H1 (cell line): ENCODE results near the gene PCDHGA1. TPM values are rescaled to one million over a fixed set of nuclear protein-coding genes. Genes with fewer than 3 reads are reported as not detected.
A peak's percentile ranks its signal among the peaks of the same experiment; 100 is the strongest.

ENCODE experiments used
- CTCF ChIA-PET: fragments of 300-600 bp; sonication (Branson Sonifier 250); formaldehyde crosslinking; loops from one replicate; lab custom pipeline; 2021; ENCODE audit not compliant: partially characterized antibody; lab: Charles Lee
- POLR2A ChIA-PET: fragments of 300-600 bp; sonication (Branson Sonifier 250); formaldehyde crosslinking; loops from one replicate; lab custom pipeline; 2021; ENCODE audit warnings: inconsistent platforms; ENCODE audit not compliant: partially characterized antibody; lab: Charles Lee
- DNase-seq, 2 experiments: peaks; one replicate each; pipeline versions ENCODE4 v3.0.0 to v3.0.0-alpha.2; 2010 to 2022; ENCODE audit warnings: low spot score in 2 of 2, low read depth in 1 of 2, mixed read lengths in 1 of 2
- FAIRE-seq: peaks from 2 replicates; lab custom pipeline; 2011; peaks lifted over from hg19 to GRCh38; lab: Jason Lieb, UNC
- H2AFZ ChIP-seq: 2 replicates; pipeline ENCODE4 v1.8.1; 2012; ENCODE audit warnings: low read length, inconsistent platforms
- H2AK5ac ChIP-seq: 2 replicates; pipeline ENCODE4 v1.6.1; 2013; ENCODE audit warnings: low read depth, low read length
- H2BK120ac ChIP-seq: replicated peaks from 2 replicates; pipeline ENCODE3; 2013; ENCODE audit warnings: low read depth, low read length, inconsistent platforms
- H2BK12ac ChIP-seq: 2 replicates; pipeline ENCODE4 v1.6.1; 2013; ENCODE audit warnings: low read depth, low read length
- H2BK15ac ChIP-seq: 2 replicates; pipeline ENCODE4 v1.6.1; 2013; ENCODE audit warnings: low read length
- H2BK20ac ChIP-seq: 2 replicates; pipeline ENCODE4 v1.6.1; 2013; ENCODE audit warnings: low read length
- H2BK5ac ChIP-seq: 2 replicates; pipeline ENCODE4 v1.6.1; 2013; ENCODE audit warnings: low read depth, low read length
- H3K14ac ChIP-seq: 2 replicates; pipeline ENCODE4 v1.6.1; 2013; ENCODE audit warnings: inconsistent platforms; ENCODE audit not compliant: insufficient read length
- H3K18ac ChIP-seq: 2 replicates; pipeline ENCODE4 v1.6.1; 2013; ENCODE audit warnings: low read length; ENCODE audit errors: extremely low read depth
- H3K23ac ChIP-seq: 2 replicates; pipeline ENCODE4 v1.6.1; 2013; ENCODE audit warnings: inconsistent platforms; ENCODE audit not compliant: insufficient read length
- H3K23me2 ChIP-seq: 2 replicates; pipeline ENCODE4 v1.6.1; 2013; ENCODE audit warnings: low read depth, low read length
- H3K27ac ChIP-seq: 2 replicates; pipeline ENCODE4 v1.6.1; 2011; ENCODE audit warnings: low read depth, low read length, inconsistent platforms
- H3K27me3 ChIP-seq, 4 experiments: replicated peaks in 1 of 4; 1 replicate in 1 of 4; 2 replicates in 3 of 4; pipeline versions ENCODE4 v1.6.1 to v1.8.1; 2011 to 2013; ENCODE audit warnings: low read length in 3 of 4, mild to moderate bottlenecking in 3 of 4, inconsistent platforms in 2 of 4, mixed read lengths in 2 of 4, moderate library complexity in 1 of 4; ENCODE audit not compliant: control insufficient read depth in 3 of 4, insufficient read depth in 3 of 4; ENCODE audit errors: extremely low read depth in 1 of 4
- H3K36me3 ChIP-seq, 4 experiments: 2 replicates each; pipeline versions ENCODE4 v1.6.1 to v1.8.1; 2011 to 2013; ENCODE audit warnings: mild to moderate bottlenecking in 4 of 4, low read length in 3 of 4, moderate library complexity in 2 of 4, control low read depth in 1 of 4, inconsistent platforms in 1 of 4; ENCODE audit not compliant: insufficient read depth in 4 of 4, control insufficient read depth in 2 of 4
- H3K4ac ChIP-seq: replicated peaks from 2 replicates; pipeline ENCODE3; 2013; ENCODE audit warnings: low read length, low read depth, mixed read lengths, inconsistent platforms; ENCODE audit not compliant: insufficient read length
- H3K4me1 ChIP-seq, 4 experiments: replicated peaks in 1 of 4; 1 replicate in 1 of 4; 2 replicates in 3 of 4; pipeline versions ENCODE4 v1.6.1 to v1.8.1; 2011 to 2013; ENCODE audit warnings: low read length in 3 of 4, inconsistent platforms in 2 of 4, mixed read lengths in 1 of 4; ENCODE audit not compliant: insufficient read depth in 4 of 4, control insufficient read depth in 3 of 4
- H3K4me2 ChIP-seq, 2 experiments: 2 replicates each; pipeline versions ENCODE4 v1.6.1 to v1.8.1; 2011 to 2013; ENCODE audit warnings: low read depth in 2 of 2, low read length in 2 of 2, control low read depth in 1 of 2, inconsistent platforms in 1 of 2, mild to moderate bottlenecking in 1 of 2; ENCODE audit not compliant: insufficient read depth in 1 of 2
- H3K4me3 ChIP-seq, 4 experiments: fragments of 200-600, 300-600 bp in 1 of 4; sonication (generic), shearing (Covaris generic), sonication (Bioruptor Twin) in 1 of 4; 2 replicates each; pipeline versions ENCODE4 v1.5.1 to v1.8.1; 2011 to 2016; ENCODE audit warnings: low read length in 4 of 4, low read depth in 3 of 4, control low read depth in 2 of 4, inconsistent platforms in 2 of 4, mild to moderate bottlenecking in 2 of 4, mixed read lengths in 1 of 4, moderate library complexity in 1 of 4; ENCODE audit not compliant: insufficient read depth in 2 of 4; ENCODE audit errors: extremely low read depth in 1 of 4
- H3K56ac ChIP-seq: replicated peaks from 2 replicates; pipeline ENCODE3; 2013; ENCODE audit warnings: low read depth, mild to moderate bottlenecking, mixed read lengths, low read length, inconsistent platforms; ENCODE audit not compliant: insufficient read length
- H3K79me1 ChIP-seq: 2 replicates; pipeline ENCODE4 v1.6.1; 2013; ENCODE audit warnings: low read depth, low read length, control low read depth
- H3K79me2 ChIP-seq, 2 experiments: 2 replicates each; pipeline versions ENCODE4 v1.6.1 to v1.8.1; 2012 to 2013; ENCODE audit warnings: low read length in 2 of 2, mild to moderate bottlenecking in 2 of 2, inconsistent platforms in 1 of 2; ENCODE audit not compliant: insufficient read depth in 2 of 2, control insufficient read depth in 1 of 2
- H3K9ac ChIP-seq, 4 experiments: replicated peaks in 1 of 4; 1 replicate in 1 of 4; 2 replicates in 3 of 4; pipeline versions ENCODE4 v1.6.1 to v1.8.1; 2011 to 2013; ENCODE audit warnings: low read depth in 3 of 4, low read length in 3 of 4, control low read depth in 2 of 4, mild to moderate bottlenecking in 2 of 4, moderate library complexity in 2 of 4, inconsistent platforms in 1 of 4; ENCODE audit errors: extremely low read depth in 1 of 4
- H3K9me3 ChIP-seq, 2 experiments: 2 replicates each; pipeline versions ENCODE4 v1.6.1 to v1.8.1; 2012 to 2013; ENCODE audit warnings: mild to moderate bottlenecking in 2 of 2, moderate library complexity in 2 of 2, control low read depth in 1 of 2, inconsistent platforms in 1 of 2, low read depth in 1 of 2, low read length in 1 of 2, mixed read lengths in 1 of 2; ENCODE audit not compliant: insufficient read depth in 2 of 2
- H4K20me1 ChIP-seq, 2 experiments: replicated peaks in 1 of 2; 2 replicates each; pipeline versions ENCODE3 to v1.8.1; 2011 to 2013; ENCODE audit warnings: inconsistent platforms in 2 of 2, low read length in 2 of 2, mild to moderate bottlenecking in 1 of 2; ENCODE audit not compliant: insufficient read depth in 2 of 2, control insufficient read depth in 1 of 2
- H4K5ac ChIP-seq: 2 replicates; pipeline ENCODE4 v1.6.1; 2013; ENCODE audit warnings: low read length, low read depth, mixed read lengths, inconsistent platforms; ENCODE audit not compliant: insufficient read length
- H4K8ac ChIP-seq: 2 replicates; pipeline ENCODE4 v1.8.0; 2013; ENCODE audit warnings: mild to moderate bottlenecking, moderate library complexity, low read length, inconsistent platforms; ENCODE audit not compliant: insufficient read depth; ENCODE audit errors: extremely low read depth
- H4K91ac ChIP-seq: replicated peaks from 2 replicates; pipeline ENCODE3; 2013; ENCODE audit warnings: low read length, mixed read lengths, inconsistent platforms; ENCODE audit not compliant: insufficient read length
- EGR1 ChIP-seq: IDR thresholded peaks from 2 replicates; pipeline ENCODE4 v1.6.1; 2011; ENCODE audit warnings: low read depth, low read length, borderline replicate concordance
- RAD21 ChIP-seq, 2 experiments: IDR thresholded peaks in 1 of 2; conservative IDR thresholded peaks in 1 of 2; 2 replicates each; pipeline ENCODE4 v1.6.1; 2011; ENCODE audit warnings: low read depth in 2 of 2, low read length in 2 of 2, improper control_type of control experiment in 1 of 2, inconsistent platforms in 1 of 2, mild to moderate bottlenecking in 1 of 2, moderate library complexity in 1 of 2
- WGBS, 2 experiments: shearing (Covaris generic) in 1 of 2; methylation state at CpG; one replicate each; pipeline versions ENCODE4 v1.1.6 to v1.1.7; 2013 to 2015; ENCODE audit warnings: low lambda C conversion rate in 2 of 2, mixed read lengths in 2 of 2, inconsistent platforms in 1 of 2, low coverage in 1 of 2, missing lambda C conversion rate in 1 of 2; ENCODE audit not compliant: insufficient replicate concordance in 2 of 2, insufficient coverage in 1 of 2, insufficient read length in 1 of 2; ENCODE audit errors: extremely low coverage in 1 of 2, missing lambda C conversion rate in 1 of 2; 5-methylcytosine and 5-hydroxymethylcytosine counted together
- polyA plus RNA-seq, 7 experiments: library from polyadenylated mRNA; depleted of rRNA in 3 of 7; stranded (reverse) in 5 of 7; unstranded in 2 of 7; fragments of >200 nt in 5 of 7; fragments of 200-250 nt in 2 of 7; gene quantifications; 1 replicate in 5 of 7; 2 replicates in 1 of 7; 4 replicates in 1 of 7; pipeline versions ENCODE4 v1.2.1 to v1.2.3, GENCODE V29; 2011 to 2013; ENCODE audit warnings: missing spikeins in 2 of 7, mixed read lengths in 2 of 7
- total RNA-seq: library from RNA; stranded (reverse); fragmentation: NEBNext Ultra II Directional; extraction: Animal tissue kit (Norgen Biotek cat#: 25700); gene quantifications from 2 replicates; pipeline ENCODE4 v1.2.1, GENCODE V29; 2021

PCDHGA1 gene
- total and polyA plus RNA-seq, 2 of the 8 experiments (the other 6 are each of a cell fraction or from before 2014, with no cell fraction given): 0.57 to 0.89 TPM

DNA sequence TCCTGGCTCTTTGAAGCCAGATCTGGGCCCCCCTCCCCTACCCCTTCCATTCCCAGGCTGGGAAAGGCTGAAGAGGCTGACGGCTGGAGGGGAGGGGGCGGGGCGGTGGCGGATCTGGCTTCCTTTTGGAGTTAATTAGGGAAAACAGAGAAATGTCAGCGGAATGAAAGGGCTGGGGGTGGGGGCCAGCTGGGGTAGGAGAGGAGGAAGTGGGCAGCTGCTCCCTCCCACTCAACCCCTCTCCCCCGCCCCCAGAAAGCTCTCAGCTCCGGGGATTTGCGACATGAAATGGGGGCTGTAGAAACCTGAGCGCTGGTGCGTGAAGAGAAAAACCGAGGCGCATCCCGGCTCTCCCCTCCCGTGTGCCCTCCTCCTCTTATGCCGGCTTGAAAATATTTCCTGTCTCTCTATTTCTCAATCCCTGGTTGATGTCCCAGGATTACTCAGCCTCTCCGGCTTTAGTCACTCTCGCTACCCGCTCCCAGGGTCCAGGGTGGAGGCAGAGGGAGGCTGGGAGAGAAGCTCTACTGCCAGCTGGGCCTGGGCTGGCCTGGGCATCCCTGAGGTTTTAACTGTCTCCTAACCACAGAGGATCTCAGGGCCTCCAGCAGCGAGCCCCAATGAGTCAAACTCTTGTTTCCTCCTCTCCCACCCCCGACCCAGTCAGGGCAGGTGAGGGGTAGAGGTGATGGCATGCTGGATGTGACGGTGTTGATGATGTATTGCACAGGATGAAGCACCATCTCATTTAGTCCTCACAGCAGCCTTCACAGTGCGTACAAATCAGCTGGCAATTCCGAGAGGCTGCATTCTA, 178.7 kb downstream of the PCDHGA1 start:
- Histone ChIP-seq H3K4ac (peak overlapping the region; percentile 57), H2BK15ac (peak overlapping the region; percentile 55; the same call in 1 of the 2 replicates), H3K4me1 (peaks cover 4 to 21% (median 11%) of the 10 kb centered on the region in 4 experiments), H2BK12ac (0 out of 2 replicates have a peak overlapping the region, but pooled peaks have one; percentile 68), H3K27ac (no peak overlapping the region), H2AK5ac (no peak overlapping the region), H2AFZ (no peak overlapping the region), H3K4me2 (peak overlapping the region; percentile 61 to 65), H3K23me2 (peaks cover 15% of the 10 kb centered on the region), H4K91ac (peak overlapping the region; percentile 72), H4K8ac (peak overlapping the region; percentile 20), H2BK5ac (peak overlapping the region; percentile 68), H3K9ac (no peak overlapping the region), H3K56ac (no peak overlapping the region), H3K36me3 (peaks cover 0 to 9% (median 3%) of the 10 kb centered on the region in 4 experiments; a peak in 3 of 8 replicates), H4K20me1 (no peaks in the 10 kb centered on the region), H3K4me3 (peak overlapping the region; percentile 17 to 48 (median 22); a peak in 5 of 8 replicates), H2BK20ac (no peak overlapping the region), H3K18ac (no peak overlapping the region), H3K23ac (no peak overlapping the region), H3K27me3 (no peaks in the 10 kb centered on the region), H3K9me3 (no peaks in the 10 kb centered on the region), H3K79me2 (no peaks in the 10 kb centered on the region), H4K5ac (peak overlapping the region; percentile 35), H3K79me1 (no peaks in the 10 kb centered on the region), H3K14ac (no peak overlapping the region), H2BK120ac (peak overlapping the region; percentile 38)
- ChIA-PET CTCF (interaction anchor here (0.6 to 50.9 kb wide), 31 partner anchors 9 to 348 kb away, joined by 3 to 1236 read pairs (median 5); partner anchors contain the start of genes PCDHB11, PCDHB13, PCDHB14 and PCDHB15), POLR2A (interaction anchor here (0.6 to 2.2 kb wide), 7 partner anchors 13 to 95 kb away, joined by 3 to 17 read pairs (median 6); partner anchors contain the start of gene PCDHGA11)
- 43% methylated on average over 11 of the region's 23 CpGs; no CpG with 5 or more reads in 1 of the 2 experiments for WGBS, 2 experiments
- DNase-seq (no peak), FAIRE-seq (no peak)
- 0 out of 2 replicates have a peak, but pooled peaks have one; percentile 5 for TF ChIP-seq EGR1
- TF ChIP-seq RAD21 (IDR thresholded peaks at IDR 0.05 in 1 of 2, conservative IDR thresholded peaks at IDR 0.05 in 1 of 2; ENCODE audit: low read depth in 2 of 2, low read length in 2 of 2): no peak; a peak in 1 of 4 replicates
